Endothelial cell of umbilical vein (primary cell): ENCODE measurements around the gene PRSS36. TPM values are rescaled to one million over a fixed set of nuclear protein-coding genes. Genes with fewer than 3 reads are reported as not detected.

ENCODE experiments used
- BruUV-seq: library from RNA; stranded (reverse); fragments of 400-500 nt; replicated peaks from 2 replicates; lab custom pipeline; 2021; lab: Mats Ljungman, UMichigan
- CTCF ChIA-PET: fragments of 300-600, 350-600 bp; sonication (Branson Sonifier 250); formaldehyde crosslinking; loops from one replicate; lab custom pipeline; 2021; ENCODE audit warnings: antibody characterized with exemption, inconsistent platforms; lab: Charles Lee
- POLR2A ChIA-PET: fragments of 300-600, 350-600 bp; sonication (Branson Sonifier 250); formaldehyde crosslinking; loops from one replicate; lab custom pipeline; 2021; ENCODE audit warnings: antibody characterized with exemption, inconsistent platforms; lab: Charles Lee
- DNase-seq: peaks from one replicate; pipeline ENCODE4 v3.0.0-alpha.2; 2011; ENCODE audit warnings: low read depth, low spot score
- FAIRE-seq: peaks from 2 replicates; lab custom pipeline; 2011; peaks lifted over from hg19 to GRCh38; lab: Jason Lieb, UNC
- H2AFZ ChIP-seq: 2 replicates; pipeline ENCODE4 v1.6.0; 2012; ENCODE audit warnings: low read depth, low read length, control low read depth, inconsistent platforms
- H3K27ac ChIP-seq: 2 replicates; pipeline ENCODE4 v1.5.1; 2011; ENCODE audit warnings: low read depth, mild to moderate bottlenecking, control low read depth, low read length, moderate library complexity; ENCODE audit not compliant: insufficient read depth
- H3K27me3 ChIP-seq, 2 experiments: 2 replicates each; pipeline versions ENCODE4 v1.6.0 to v1.6.1; 2011; ENCODE audit warnings: low read length in 2 of 2, mixed read lengths in 1 of 2; ENCODE audit not compliant: control insufficient read depth in 2 of 2, insufficient read depth in 2 of 2
- H3K36me3 ChIP-seq, 2 experiments: 2 replicates in 1 of 2; 3 replicates in 1 of 2; pipeline ENCODE4 v1.5.1; 2011; ENCODE audit warnings: low read length in 2 of 2, mild to moderate bottlenecking in 1 of 2, moderate library complexity in 1 of 2; ENCODE audit not compliant: control insufficient read depth in 2 of 2, insufficient read depth in 2 of 2; ENCODE audit errors: extremely low read depth in 1 of 2
- H3K4me1 ChIP-seq: 3 replicates; pipeline ENCODE4 v1.5.1; 2011; ENCODE audit warnings: mild to moderate bottlenecking, low read length; ENCODE audit not compliant: control insufficient read depth, insufficient read depth; ENCODE audit errors: extremely low read depth
- H3K4me2 ChIP-seq: 2 replicates; pipeline ENCODE4 v1.6.1; 2011; ENCODE audit warnings: low read length, control low read depth, mixed read lengths; ENCODE audit not compliant: insufficient read depth
- H3K4me3 ChIP-seq, 3 experiments: fragments of 200-600 bp in 1 of 3; sonication (generic), shearing (Covaris generic) in 1 of 3; replicated peaks in 1 of 3; 2 replicates each; pipeline ENCODE4 v1.5.1; 2011 to 2016; ENCODE audit warnings: control low read depth in 3 of 3, low read length in 3 of 3, mild to moderate bottlenecking in 2 of 3, inconsistent platforms in 1 of 3, low read depth in 1 of 3, moderate library complexity in 1 of 3; ENCODE audit not compliant: insufficient read depth in 1 of 3
- H3K79me2 ChIP-seq: 2 replicates; pipeline ENCODE4 v1.6.0; 2012; ENCODE audit warnings: low read length, inconsistent platforms; ENCODE audit not compliant: control insufficient read depth, insufficient read depth
- H3K9ac ChIP-seq: replicated peaks from 2 replicates; pipeline ENCODE3; 2011; ENCODE audit warnings: low read length, control low read depth; ENCODE audit not compliant: insufficient read depth; ENCODE audit errors: extremely low read depth
- H3K9me1 ChIP-seq: replicated peaks from 3 replicates; pipeline ENCODE4 v1.6.0; 2011; ENCODE audit warnings: mild to moderate bottlenecking, low read length; ENCODE audit not compliant: control insufficient read depth, insufficient read depth; ENCODE audit errors: extremely low read depth
- H3K9me3 ChIP-seq: replicated peaks from 2 replicates; pipeline ENCODE4 v1.5.1; 2012; ENCODE audit warnings: low read length, inconsistent platforms; ENCODE audit not compliant: control insufficient read depth, insufficient read depth
- H4K20me1 ChIP-seq: replicated peaks from 2 replicates; pipeline ENCODE3; 2011; ENCODE audit warnings: mild to moderate bottlenecking, low read length; ENCODE audit not compliant: control insufficient read depth, insufficient read depth; ENCODE audit errors: extremely low read depth
- EZH2 ChIP-seq: IDR thresholded peaks from 2 replicates; pipeline ENCODE4 v1.6.1; 2012; ENCODE audit warnings: borderline replicate concordance, low read depth, mild to moderate bottlenecking, moderate library complexity, low read length, inconsistent platforms; ENCODE audit not compliant: severe bottlenecking
- FOS ChIP-seq: IDR thresholded peaks from 2 replicates; pipeline ENCODE4 v1.6.1; 2011; ENCODE audit warnings: mild to moderate bottlenecking, low read length, moderate library complexity, borderline replicate concordance; ENCODE audit not compliant: insufficient read depth
- GATA2 ChIP-seq: IDR thresholded peaks from 2 replicates; pipeline ENCODE4 v1.7.0; 2011; ENCODE audit warnings: low read depth, mild to moderate bottlenecking, moderate library complexity, mixed read lengths, low read length; ENCODE audit not compliant: insufficient read length, insufficient read depth
- JUN ChIP-seq: IDR thresholded peaks from 2 replicates; pipeline ENCODE4 v1.6.1; 2011; ENCODE audit warnings: borderline replicate concordance, low read depth; ENCODE audit not compliant: insufficient read length, insufficient read depth
- MYC ChIP-seq: IDR thresholded peaks from one replicate; pipeline ENCODE4 v1.6.1; 2011; ENCODE audit warnings: mild to moderate bottlenecking, low read depth, low read length
- POLR2A ChIP-seq: IDR thresholded peaks from 2 replicates; pipeline ENCODE4 v1.6.1; 2012; ENCODE audit warnings: low read depth, mild to moderate bottlenecking, control low read depth, low read length
- POLR2AphosphoS5 ChIP-seq: IDR thresholded peaks from 2 replicates; pipeline ENCODE4 v1.6.1; 2012; ENCODE audit warnings: low read depth, mild to moderate bottlenecking, control low read depth, low read length, moderate library complexity; ENCODE audit not compliant: insufficient read depth
- dilution Hi-C: fragments of 300-500 bp; cut with MboI; formaldehyde crosslinking; loops from one replicate; pipeline ENCODE4 v1.15.0; 2019; ENCODE audit warnings: low sequenced_read_pairs; ENCODE audit not compliant: extremely low pct_ligation_motif_present
- intact Hi-C: fragments of 100-400 bp; cut with micrococcal nuclease; formaldehyde crosslinking; loops from one replicate; pipeline ENCODE4 v1.10.0; 2022
- polyA plus RNA-seq, 4 experiments: library from polyadenylated mRNA; depleted of rRNA in 3 of 4; stranded (reverse) in 3 of 4; unstranded in 1 of 4; fragments of >200 nt; gene quantifications; 2 replicates each; pipeline versions ENCODE4 v1.2.1 to v1.2.3, GENCODE V29; 2011 to 2012; ENCODE audit warnings: missing spikeins in 1 of 4
- total RNA-seq: library from RNA; stranded (reverse); gene quantifications from 2 replicates; pipeline ENCODE4 v1.2.3, GENCODE V29; 2021
- TF ChIP-seq, protein P1 (sequence below): IDR thresholded peaks from 2 replicates; pipeline ENCODE4 v1.6.1; 2011; ENCODE audit not compliant: insufficient read depth, insufficient read length
- TF ChIP-seq, protein P2 (sequence below), 2 donors: IDR thresholded peaks; 1 replicate in 1 of 2; 2 replicates in 1 of 2; pipeline ENCODE4 v1.5.1; 2011; ENCODE audit warnings: low read length in 2 of 2, mild to moderate bottlenecking in 2 of 2, moderate library complexity in 2 of 2, control low read depth in 1 of 2, inconsistent platforms in 1 of 2, low read depth in 1 of 2; ENCODE audit not compliant: insufficient read depth in 1 of 2; ENCODE audit errors: extremely low read depth in 1 of 2

Gene PRSS36
- total and polyA plus RNA-seq, 2 donors (not counting 3 experiments of a cell fraction or from before 2014, with no cell fraction given), result 0.57 TPM; not detected in 1

DNA sequence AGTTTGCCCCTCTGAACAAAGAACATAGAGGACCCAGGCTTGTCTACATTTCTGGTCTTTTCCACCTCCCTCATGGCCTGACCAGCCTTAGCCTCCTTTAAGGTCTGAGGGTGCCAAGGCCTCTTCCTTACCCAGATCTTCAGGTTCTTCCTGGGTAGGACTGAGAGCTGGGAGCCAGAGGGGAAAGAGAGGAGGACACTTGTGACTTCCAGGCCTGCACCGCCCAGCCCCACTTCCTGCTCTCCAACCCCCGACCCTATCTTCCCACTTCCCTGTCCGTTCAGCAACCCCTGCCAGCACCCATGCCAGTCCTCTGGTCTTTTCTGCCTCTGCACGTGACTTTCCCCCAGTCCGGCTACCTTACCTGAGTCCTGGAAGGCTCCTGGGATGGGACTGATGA, 534 bp downstream of the PRSS36 start:
- H4K20me1 ChIP-seq, result no peaks in the 10 kb centered on the region
- no peaks in the 10 kb centered on the region for H3K79me2 ChIP-seq
- intact Hi-C loops (no loop called here), dilution Hi-C loops (no loop called here)
- peaks cover 15 to 25% of the 10 kb centered on the region in 2 experiments for H3K27me3 ChIP-seq
- TF ChIP-seq FOS, result no peak
- TF ChIP-seq, protein P1, sequence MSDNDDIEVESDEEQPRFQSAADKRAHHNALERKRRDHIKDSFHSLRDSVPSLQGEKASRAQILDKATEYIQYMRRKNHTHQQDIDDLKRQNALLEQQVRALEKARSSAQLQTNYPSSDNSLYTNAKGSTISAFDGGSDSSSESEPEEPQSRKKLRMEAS, result no peak
- TF ChIP-seq EZH2, result no peak
- no peak for TF ChIP-seq POLR2A
- no peak for TF ChIP-seq JUN
- no peak for TF ChIP-seq GATA2
- TF ChIP-seq MYC, result no peak
- TF ChIP-seq, protein P2, sequence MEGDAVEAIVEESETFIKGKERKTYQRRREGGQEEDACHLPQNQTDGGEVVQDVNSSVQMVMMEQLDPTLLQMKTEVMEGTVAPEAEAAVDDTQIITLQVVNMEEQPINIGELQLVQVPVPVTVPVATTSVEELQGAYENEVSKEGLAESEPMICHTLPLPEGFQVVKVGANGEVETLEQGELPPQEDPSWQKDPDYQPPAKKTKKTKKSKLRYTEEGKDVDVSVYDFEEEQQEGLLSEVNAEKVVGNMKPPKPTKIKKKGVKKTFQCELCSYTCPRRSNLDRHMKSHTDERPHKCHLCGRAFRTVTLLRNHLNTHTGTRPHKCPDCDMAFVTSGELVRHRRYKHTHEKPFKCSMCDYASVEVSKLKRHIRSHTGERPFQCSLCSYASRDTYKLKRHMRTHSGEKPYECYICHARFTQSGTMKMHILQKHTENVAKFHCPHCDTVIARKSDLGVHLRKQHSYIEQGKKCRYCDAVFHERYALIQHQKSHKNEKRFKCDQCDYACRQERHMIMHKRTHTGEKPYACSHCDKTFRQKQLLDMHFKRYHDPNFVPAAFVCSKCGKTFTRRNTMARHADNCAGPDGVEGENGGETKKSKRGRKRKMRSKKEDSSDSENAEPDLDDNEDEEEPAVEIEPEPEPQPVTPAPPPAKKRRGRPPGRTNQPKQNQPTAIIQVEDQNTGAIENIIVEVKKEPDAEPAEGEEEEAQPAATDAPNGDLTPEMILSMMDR (IDR thresholded peaks at IDR 0.05; ENCODE audit: extremely low read depth in 1 of 2, insufficient read depth in 1 of 2, low read depth in 1 of 2, low read length in 2 of 2), result no peak
- no peak for TF ChIP-seq POLR2AphosphoS5
- CTCF ChIA-PET, result no interaction called here
- DNase-seq (no peak), FAIRE-seq (no peak)
- H3K4me3 ChIP-seq, result no peak overlapping the region
- no peak overlapping the region for H3K27ac ChIP-seq
- POLR2A ChIA-PET, result no interaction called here
- no peaks in the 10 kb centered on the region for H3K9me1 ChIP-seq
- H2AFZ ChIP-seq, result no peak overlapping the region
- H3K9me3 ChIP-seq, result no peaks in the 10 kb centered on the region
- H3K4me1 ChIP-seq, result no peaks in the 10 kb centered on the region
- no peak overlapping the region for H3K9ac ChIP-seq
- H3K36me3 ChIP-seq, result no peaks in the 10 kb centered on the region
- no peak overlapping the region for H3K4me2 ChIP-seq
- no TSS peak for BruUV-seq
